Nephron progenitor cell (in vitro differentiated cells): Measurements from ENCODE around the gene CELF4.

Source experiments
- DNase-seq: peaks from one replicate; pipeline ENCODE4 v3.0.0; 2021
- H3K27ac Mint-ChIP-seq: 2 replicates; pipeline ENCODE4 v1.8.0; 2021; ENCODE audit warnings: mild to moderate bottlenecking, moderate library complexity, mixed read lengths
- H3K27me3 Mint-ChIP-seq: 2 replicates; pipeline ENCODE4 v1.8.0; 2021; ENCODE audit warnings: mild to moderate bottlenecking, low read depth, mixed read lengths; ENCODE audit not compliant: poor library complexity
- H3K36me3 Mint-ChIP-seq: 2 replicates; pipeline ENCODE4 v1.8.0; 2021; ENCODE audit warnings: low read depth, mixed read lengths
- H3K4me1 Mint-ChIP-seq: 2 replicates; pipeline ENCODE4 v1.8.0; 2021; ENCODE audit warnings: mixed read lengths
- H3K4me3 Mint-ChIP-seq: 2 replicates; pipeline ENCODE4 v1.8.0; 2021; ENCODE audit warnings: mild to moderate bottlenecking, moderate library complexity, mixed read lengths
- H3K9me3 Mint-ChIP-seq: 2 replicates; pipeline ENCODE4 v1.8.0; 2021; ENCODE audit warnings: mild to moderate bottlenecking, moderate library complexity, mixed read lengths
- TF ChIP-seq, protein P1 (sequence below): fragments of 200-600 bp; sonication (generic); IDR thresholded peaks from 2 replicates; pipeline ENCODE4 v1.5.0; 2021; ENCODE audit warnings: antibody characterized with exemption

The CELF4 gene

DNA sequence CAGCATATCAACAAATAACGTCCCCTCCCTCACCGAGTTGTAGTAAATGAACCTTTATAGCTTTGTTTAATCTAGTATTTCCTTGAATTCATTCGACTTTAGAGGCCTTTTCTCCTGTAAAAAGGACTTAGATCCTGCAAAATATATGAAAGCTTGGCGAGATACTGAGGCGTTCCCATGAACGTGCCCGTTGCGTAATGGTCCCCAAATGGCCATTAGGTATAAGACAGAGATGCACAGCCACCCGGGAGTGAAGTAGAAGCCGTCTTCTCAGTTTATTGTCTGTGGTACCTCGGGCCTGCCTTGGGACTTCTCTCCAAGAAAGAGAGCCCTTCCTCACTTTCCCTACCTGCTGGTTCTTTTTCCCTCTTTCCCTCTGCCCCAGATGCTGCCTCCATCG is 310.6 kb downstream of the CELF4 start:
- Mint-ChIP-seq H3K27ac (no peak overlapping the region), H3K4me1 (peaks cover 35% of the 10 kb centered on the region), H3K36me3 (no peaks in the 10 kb centered on the region), H3K9me3 (no peaks in the 10 kb centered on the region), H3K27me3 (peaks cover 69% of the 10 kb centered on the region), H3K4me3 (peak overlapping the region; percentile 75)
- TF ChIP-seq, protein P1, sequence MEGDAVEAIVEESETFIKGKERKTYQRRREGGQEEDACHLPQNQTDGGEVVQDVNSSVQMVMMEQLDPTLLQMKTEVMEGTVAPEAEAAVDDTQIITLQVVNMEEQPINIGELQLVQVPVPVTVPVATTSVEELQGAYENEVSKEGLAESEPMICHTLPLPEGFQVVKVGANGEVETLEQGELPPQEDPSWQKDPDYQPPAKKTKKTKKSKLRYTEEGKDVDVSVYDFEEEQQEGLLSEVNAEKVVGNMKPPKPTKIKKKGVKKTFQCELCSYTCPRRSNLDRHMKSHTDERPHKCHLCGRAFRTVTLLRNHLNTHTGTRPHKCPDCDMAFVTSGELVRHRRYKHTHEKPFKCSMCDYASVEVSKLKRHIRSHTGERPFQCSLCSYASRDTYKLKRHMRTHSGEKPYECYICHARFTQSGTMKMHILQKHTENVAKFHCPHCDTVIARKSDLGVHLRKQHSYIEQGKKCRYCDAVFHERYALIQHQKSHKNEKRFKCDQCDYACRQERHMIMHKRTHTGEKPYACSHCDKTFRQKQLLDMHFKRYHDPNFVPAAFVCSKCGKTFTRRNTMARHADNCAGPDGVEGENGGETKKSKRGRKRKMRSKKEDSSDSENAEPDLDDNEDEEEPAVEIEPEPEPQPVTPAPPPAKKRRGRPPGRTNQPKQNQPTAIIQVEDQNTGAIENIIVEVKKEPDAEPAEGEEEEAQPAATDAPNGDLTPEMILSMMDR, result no peak
- no peak for DNase-seq

GRCh38 chr18:37254236-37254754 is 311.3 kb downstream of the CELF4 start:
- Mint-ChIP-seq H3K36me3 (no peaks in the 10 kb centered on the region), H3K4me1 (peaks cover 39% of the 10 kb centered on the region), H3K27me3 (peaks cover 65% of the 10 kb centered on the region), H3K4me3 (peak overlapping the region; percentile 75), H3K9me3 (no peaks in the 10 kb centered on the region), H3K27ac (no peak overlapping the region)
- TF ChIP-seq, protein P1, result no peak
- no peak for DNase-seq

- Mint-ChIP-seq H3K27me3 (peaks cover 60% of the 10 kb centered on the region), H3K36me3 (no peaks in the 10 kb centered on the region), H3K4me3 (peak overlapping the region; percentile 81), H3K4me1 (peaks cover 45% of the 10 kb centered on the region), H3K9me3 (no peaks in the 10 kb centered on the region), H3K27ac (no peak overlapping the region)
- peak; percentile 83 for DNase-seq
- TF ChIP-seq, protein P1, result no peak
Measured at GRCh38 chr18:37253394-37254235, 312.0 kb downstream of the CELF4 start.

DNA sequence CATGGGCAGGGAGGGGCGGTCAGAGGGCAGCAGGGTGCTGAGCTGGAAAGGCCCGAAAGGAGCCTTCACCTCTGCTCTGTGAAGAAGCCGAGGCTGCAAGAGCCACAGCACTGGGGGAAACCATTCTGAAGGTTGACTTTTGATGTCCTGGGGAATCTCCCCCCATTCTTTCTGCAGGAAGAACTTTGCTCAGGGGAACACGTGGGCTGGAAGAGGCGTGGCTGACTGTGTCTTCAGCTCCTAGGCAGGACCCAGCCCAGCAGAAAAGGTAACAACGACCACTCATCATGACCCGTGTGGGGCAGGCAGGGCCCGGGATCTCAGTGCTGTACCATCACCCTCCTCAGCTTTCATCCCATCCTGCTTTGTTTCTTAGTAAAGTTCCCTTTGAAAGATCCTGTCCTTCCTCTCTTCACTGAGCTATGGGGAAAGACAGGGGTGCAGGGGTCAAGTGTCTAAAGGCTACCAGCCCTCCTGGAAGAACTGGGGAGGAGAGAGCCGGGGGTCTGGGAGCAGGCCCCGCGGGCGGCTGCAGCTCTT is 312.7 kb downstream of the CELF4 start:
- H3K27ac Mint-ChIP-seq, result no peak overlapping the region
- peaks cover 45% of the 10 kb centered on the region for H3K4me1 Mint-ChIP-seq
- H3K27me3 Mint-ChIP-seq, result peaks cover 54% of the 10 kb centered on the region
- no peak for DNase-seq
- H3K9me3 Mint-ChIP-seq, result no peaks in the 10 kb centered on the region
- H3K36me3 Mint-ChIP-seq, result no peaks in the 10 kb centered on the region
- TF ChIP-seq, protein P1, result no peak
- peak overlapping the region; percentile 77 for H3K4me3 Mint-ChIP-seq

DNA sequence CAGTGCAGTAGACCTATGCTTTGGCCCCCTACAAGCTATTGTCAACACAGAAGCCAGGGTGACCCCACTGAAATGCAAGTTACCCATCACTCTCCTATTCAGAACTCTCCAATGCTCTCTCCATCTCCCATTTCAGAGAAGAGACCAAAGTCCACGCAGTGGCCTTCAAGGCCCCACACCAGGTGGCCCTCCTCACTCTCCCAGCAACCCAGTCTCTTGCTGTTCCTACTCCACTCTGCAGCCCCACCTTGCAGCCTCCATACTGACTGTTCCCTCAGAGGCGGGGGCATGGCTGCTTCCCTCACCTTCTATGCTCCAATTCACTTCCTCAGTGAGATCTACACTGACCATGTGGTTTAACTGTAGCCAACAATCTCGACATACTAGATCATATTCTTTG is 313.3 kb downstream of the CELF4 start:
- H3K9me3 Mint-ChIP-seq, result no peaks in the 10 kb centered on the region
- no peaks in the 10 kb centered on the region for H3K36me3 Mint-ChIP-seq
- no peak for DNase-seq
- TF ChIP-seq, protein P1, result no peak
- peak overlapping the region; percentile 77 for H3K4me3 Mint-ChIP-seq
- H3K27me3 Mint-ChIP-seq, result peaks cover 48% of the 10 kb centered on the region
- peaks cover 45% of the 10 kb centered on the region for H3K4me1 Mint-ChIP-seq
- H3K27ac Mint-ChIP-seq, result no peak overlapping the region
